EL (cell line): ENCODE measurements around the gene ACO2.
"Not testable (repeated sequence)": the region's sequence is repeated elsewhere in the genome, so short reads cannot be mapped to it uniquely, and the experiment has no call there.

Experiments
- DNase-seq: peaks from one replicate; pipeline ENCODE4 v3.0.0-alpha.2; 2016

Gene ACO2

GRCh38 chr22:41543854-41544670 is 75.1 kb downstream of the ACO2 start, which contains the start of gene POLR3H:
TSS of gene POLR3H (minus strand) at chr22:41544470. CDS start at chr22:41544101, 369 bp downstream.
- DNase-seq = peak; percentile 99

GRCh38 chr22:41544671-41545476 is 76.0 kb downstream of the ACO2 start:
- no peak for DNase-seq

- DNase-seq = no peak
These were observed 79.9 kb downstream of the ACO2 start for GRCh38 chr22:41548830-41549211.

- no peak for DNase-seq
These were observed 82.1 kb downstream of the ACO2 start for GRCh38 chr22:41550952-41551491.

DNA sequence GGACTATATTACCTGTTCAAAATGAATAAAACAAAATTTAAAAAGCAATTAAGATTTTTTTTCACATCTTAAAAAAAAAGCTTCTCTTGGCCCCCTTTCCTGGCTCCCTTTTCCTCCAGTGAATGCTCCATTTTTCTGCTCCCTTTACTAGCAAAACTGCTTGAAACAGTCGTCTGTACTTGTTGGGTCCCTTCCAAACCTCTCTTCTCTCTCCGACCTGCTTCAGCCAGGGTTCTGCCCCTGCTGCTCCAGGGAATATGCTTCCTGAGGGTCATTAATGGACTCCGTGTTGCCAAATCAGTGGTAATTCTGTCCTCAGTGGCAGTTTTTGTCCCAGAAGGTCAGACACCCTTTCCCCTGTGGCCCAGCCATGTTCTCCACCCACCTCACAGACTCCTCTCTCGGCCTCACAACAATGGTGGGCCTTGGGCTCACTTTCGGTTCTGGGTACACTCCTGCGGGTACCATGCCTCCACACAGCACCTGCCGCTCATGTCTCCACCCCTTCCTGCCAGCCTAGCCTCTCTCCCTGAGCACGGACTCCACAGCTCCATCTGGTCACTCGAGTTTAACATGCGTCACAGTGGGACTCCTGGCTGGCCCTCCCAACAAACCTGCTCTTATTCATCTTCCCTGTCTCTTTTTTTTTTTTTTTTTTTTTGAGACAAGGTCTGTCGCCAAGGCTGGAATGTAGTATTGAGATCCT is 83.1 kb downstream of the ACO2 start:
- DNase-seq = no peak

- DNase-seq = no peak
These were observed 86.5 kb downstream of the ACO2 start for GRCh38 chr22:41555325-41555982.

GRCh38 chr22:41556561-41556960 is 87.6 kb downstream of the ACO2 start:
- DNase-seq = no peak

DNA sequence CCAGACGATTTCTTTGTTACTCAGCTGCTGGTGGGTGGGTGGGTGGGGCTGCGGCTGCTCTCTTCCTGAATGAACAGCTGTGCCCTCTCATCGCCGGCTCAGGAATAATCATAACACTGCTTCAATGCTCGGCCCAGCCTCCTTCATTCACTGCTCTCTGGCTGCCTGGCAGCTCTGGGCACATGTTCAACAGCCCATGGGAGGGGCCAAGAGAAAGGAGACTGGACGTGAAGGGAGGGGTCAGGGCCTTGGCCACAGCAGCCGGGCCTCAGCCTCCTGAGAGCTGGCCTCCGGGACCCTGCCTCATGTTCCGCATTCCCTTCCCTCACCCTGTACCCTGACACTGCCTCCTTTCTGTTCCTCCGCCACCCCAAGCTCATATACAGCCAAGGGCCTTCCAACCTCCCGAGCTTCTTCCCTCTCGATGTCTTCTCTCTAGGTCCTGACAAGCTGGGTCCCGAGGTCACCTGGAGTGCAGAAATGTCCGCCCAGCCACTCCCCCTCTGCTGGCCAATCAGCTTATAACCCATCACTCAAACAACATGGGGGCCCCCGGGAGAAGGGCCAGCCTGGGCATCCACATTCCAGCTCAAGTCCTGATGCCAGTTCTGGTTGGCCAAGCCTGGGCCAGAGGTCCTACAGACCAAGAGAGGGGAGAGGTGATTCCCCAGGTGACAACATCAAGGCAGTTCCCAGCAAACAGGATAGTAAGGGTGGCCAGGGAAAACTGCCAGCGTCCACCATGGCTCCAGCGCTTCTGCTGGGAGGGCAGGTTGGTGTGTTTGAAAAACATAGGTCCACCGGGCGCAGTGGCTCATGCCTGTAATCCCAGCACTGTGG is 88.7 kb downstream of the ACO2 start:
- DNase-seq = peak; percentile 80

DNA sequence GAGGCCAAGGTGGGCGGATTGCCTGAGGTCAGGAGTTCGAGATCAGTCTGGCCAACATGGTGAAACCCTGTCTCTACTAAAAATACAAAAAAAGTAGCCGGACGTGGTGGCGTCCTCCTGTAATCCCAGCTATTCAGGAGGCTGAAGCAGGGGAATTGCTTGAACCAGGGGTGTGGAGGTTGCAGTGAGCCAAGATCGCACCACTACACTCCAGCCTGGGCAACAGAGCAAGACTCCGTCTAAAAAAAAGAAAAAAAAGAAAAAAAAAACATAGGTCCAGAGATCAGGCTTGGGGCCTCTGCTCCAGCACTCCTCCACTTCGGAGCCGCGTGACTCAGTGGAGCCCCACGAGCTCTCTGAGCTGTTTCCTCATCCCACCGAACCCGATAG is 89.3 kb downstream of the ACO2 start:
- not testable (repeated sequence) for DNase-seq

GRCh38 chr22:41560095-41560471 is 91.2 kb downstream of the ACO2 start:
- no peak for DNase-seq

- no peak for DNase-seq
These were observed 92.4 kb downstream of the ACO2 start for GRCh38 chr22:41561335-41561734.

GRCh38 chr22:41561788-41562187 is 92.9 kb downstream of the ACO2 start:
- DNase-seq = no peak

- DNase-seq = no peak
These were observed 93.5 kb downstream of the ACO2 start for GRCh38 chr22:41562461-41562860.

GRCh38 chr22:41563051-41563711 is 94.3 kb downstream of the ACO2 start:
- DNase-seq = peak; percentile 92

- peak; percentile 33 for DNase-seq
These were observed 95.6 kb downstream of the ACO2 start for GRCh38 chr22:41564563-41564962.

DNA sequence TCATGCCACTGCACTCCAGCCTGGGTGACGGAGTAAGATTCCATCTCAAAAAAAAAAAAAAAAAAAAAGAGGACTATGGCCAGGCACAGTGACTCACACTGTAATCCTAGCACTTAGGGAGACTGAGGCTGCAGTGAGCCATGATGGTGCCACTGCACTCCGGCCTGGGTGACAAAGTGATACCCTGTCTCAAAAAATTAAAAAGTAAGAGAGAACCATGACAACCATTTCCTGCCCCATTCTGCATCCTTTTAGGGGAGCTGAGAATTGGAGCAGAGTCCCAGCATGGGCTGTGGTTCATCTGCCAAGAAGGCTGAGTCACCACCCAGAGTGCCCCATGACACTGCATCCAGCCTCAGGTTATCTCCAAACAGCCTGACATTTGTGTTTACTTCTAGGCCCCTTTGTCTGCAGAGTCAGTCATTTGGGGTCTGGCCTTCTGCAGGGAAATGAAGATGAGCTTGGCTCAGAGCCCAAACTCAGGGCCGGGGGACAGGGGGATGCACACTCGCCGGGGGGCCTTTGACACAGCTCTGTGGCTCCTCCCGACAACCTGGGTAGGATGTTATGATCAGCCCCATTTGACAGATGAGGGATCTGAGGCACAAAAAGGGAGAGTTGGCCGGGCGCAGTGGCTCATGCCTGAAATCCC is 96.6 kb downstream of the ACO2 start:
- DNase-seq = peak; percentile 90

GRCh38 chr22:41567512-41567768 is 98.5 kb downstream of the ACO2 start:
- DNase-seq = no peak

DNA sequence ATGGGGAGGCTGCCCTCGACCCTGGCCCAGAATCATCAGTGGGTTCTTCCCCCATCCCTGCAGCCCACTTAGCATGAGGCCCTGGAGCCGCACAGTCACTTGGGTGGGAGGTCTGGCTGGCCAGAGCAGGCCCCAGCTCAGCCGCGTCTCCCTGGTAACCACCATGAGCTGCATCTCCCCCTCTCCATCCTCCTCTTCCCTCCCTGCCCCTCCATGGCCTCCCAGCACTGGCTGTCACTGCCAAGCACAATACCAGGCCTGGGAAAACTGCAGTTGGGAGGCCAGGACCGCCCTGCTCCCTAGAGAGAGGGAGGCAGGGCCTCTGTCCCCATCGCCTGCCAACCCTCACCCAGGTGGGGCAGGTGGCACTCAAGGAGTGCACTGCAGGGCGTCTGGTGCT is 99.9 kb downstream of the ACO2 start:
- DNase-seq = no peak

DNA sequence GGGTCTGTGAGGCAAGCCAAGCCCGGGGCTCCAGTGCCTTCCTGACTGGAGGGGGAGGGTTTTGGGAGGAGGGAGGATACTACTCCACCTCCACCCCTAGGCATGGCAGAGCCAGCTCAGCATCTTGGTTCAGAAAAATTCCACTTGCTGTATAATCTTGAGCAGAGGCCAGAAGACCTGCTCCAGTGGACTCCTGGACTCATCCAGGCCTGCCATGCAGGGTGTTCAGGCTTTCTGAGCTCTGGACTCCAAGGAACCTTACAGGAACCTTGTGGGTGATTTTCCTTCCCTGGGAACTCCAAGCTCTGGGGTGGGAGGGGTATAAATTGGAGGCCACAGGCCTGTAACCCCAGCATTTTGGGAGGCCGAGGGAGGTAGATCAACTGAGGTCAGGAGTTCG is 101.3 kb downstream of the ACO2 start:
- no peak for DNase-seq

DNA sequence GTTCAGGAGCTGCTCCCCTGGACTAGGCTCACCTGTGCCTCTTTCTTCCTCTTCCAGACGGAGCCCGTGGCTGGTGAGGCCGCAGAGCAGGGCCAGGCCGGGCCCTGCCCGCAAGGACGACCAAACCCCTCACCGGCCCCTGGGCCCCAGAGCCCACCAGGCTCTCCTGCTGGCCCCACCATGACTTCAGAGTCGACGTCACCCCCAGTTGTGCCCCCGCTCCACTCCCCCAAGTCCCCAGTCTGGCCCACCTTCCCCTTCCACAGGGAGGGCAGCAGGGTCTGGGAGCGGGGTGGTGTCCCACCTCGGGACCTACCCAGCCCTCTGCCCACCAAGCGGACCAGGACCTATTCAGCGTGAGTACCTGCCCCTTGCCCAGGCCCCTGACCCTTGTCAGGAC is 102.9 kb downstream of the ACO2 start:
- no peak for DNase-seq

DNA sequence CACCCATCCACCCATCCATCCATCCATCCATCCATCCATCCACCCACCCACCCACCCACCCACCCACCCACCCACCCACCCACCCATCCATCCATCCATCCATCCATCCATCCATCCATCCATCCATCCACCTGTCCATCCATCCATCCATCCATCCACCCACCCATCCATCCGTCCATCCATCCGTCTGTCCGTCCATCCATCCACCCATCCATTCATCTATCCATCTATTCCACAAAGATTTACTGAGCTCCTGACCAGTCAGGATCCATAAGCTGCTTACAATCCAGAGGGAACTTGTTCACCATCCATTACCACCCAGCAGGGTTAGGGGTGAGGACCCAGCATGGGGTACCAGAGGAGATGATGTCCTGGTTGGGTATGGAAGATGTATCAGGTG is 103.4 kb downstream of the ACO2 start:
- not testable (repeated sequence) for DNase-seq
